ENCODE data around the gene NUP62.
A peak's percentile ranks its signal among the peaks of the same experiment; 100 is the strongest.
"Not testable (repeated sequence)": the region's sequence is repeated elsewhere in the genome, so short reads cannot be mapped to it uniquely, and the experiment has no call there.

Gene NUP62

DNA sequence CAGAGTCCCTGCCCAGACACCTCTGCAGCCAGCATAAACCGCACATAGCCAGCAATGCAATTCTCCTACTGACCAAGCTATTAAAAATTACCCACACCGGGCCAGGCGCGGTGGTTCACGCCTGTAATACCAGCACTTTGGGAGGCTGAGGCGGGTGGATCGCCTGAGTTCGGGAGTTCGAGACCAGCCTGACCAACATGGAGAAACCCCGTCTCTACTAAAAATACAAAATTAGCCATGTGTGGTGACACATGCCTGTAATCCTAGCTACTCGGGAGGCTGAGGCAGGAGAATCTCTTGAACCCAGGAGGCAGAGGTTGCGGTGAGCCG is 4.5 kb downstream of the NUP62 start:
- DNase-seq (ENCODE audit: low read depth) = not testable (repeated sequence)

DNA sequence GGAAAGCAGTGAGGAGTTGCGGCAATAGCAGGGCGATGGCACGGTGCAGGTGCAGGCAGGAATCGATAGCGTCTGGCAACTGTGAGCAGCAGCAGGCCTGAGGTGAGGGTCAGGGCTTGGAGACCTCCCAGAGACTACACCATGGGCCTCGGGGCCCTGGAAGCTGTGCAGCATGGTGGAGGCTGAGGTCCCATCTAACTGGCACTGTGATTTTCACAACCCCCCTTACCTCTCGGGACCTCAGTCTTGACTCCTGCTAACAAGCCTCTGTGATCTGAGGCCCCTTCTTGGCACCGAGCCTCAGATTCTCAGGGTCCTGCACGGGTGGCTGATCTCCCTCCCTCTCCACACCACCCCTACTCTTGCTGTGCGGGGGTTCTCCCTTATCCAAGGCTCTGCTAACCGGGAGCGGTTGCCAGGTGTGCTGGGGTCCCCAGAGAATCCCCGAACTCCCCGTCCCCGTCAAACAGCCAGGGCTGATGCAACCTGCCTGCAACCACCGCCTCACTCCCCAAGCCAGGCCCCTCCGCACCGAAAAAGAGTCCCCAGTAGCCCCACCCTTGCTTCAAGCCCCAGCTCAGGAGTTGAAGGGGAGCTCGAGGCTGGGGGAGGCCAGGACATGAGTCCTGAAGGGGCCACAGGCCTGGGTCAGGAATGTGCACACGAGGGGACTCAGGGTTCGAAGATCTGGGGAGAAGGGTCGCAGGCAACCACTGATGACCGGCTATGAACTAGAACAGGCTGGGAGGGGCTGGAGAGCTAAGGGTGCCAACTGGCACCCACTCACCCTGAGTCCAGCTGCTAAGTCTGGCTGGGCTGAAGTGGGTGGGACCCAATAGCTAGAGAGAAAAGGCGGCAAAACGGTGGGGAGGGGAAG is 5.1 kb downstream of the NUP62 start:
- DNase-seq (ENCODE audit: low read depth) = no peak

GRCh38 chr19:49923055-49924003 is 6.0 kb downstream of the NUP62 start:
- DNase-seq (ENCODE audit: low read depth) = no peak

DNA sequence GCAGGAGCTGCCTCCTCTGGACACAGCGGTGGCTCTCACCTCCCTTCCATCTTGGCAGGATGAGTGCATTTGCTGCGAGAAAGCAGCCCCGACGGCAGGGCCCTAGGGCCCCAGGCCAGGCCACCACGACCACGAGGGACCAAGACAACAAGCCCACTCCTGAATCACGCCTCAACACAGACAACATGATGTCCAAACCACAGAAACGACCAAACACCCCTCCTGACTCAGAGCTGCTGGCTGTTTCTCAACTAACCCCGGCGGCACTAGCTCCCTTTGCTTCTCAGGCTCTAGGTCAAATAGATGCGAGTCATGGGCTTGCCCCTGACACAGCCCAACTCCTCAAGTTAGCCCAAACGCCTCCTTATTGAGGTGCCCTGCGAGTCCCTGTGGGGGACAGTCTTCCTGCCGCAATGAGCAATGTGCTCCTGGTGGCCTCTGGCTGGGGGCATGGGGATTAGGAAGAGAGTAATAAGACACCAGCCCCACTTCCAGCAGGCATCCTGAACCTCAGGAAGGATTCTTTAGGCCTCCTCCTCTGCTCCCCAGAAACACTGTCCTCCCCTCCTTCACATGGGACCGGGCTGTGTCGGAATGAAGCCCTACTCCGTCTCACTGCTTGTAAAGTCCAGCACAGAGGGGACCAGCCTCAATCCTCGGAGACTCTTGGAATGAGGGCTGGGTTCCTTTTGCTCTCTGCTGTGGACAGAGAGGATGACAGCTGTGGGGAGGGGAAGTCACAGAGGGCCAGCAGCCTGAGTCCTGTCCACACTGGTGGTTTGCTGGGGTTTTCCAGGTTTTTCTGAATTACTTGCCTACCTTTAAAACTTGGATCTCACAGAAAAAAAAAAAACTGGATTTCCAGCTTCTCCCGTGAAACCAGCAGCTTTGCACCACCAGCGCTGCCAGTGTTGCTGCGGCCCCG is 7.2 kb downstream of the NUP62 start:
- peak; percentile 58 for DNase-seq (ENCODE audit: low read depth)

GRCh38 chr19:49920624-49921363 is 8.5 kb downstream of the NUP62 start:
- no peak for DNase-seq (ENCODE audit: low read depth)

GRCh38 chr19:49918089-49918488 is 11.2 kb downstream of the NUP62 start:
- DNase-seq (ENCODE audit: low read depth) = no peak

GRCh38 chr19:49916839-49917733 is 12.2 kb downstream of the NUP62 start:
- no peak for DNase-seq (ENCODE audit: low read depth)

GRCh38 chr19:49915271-49915670 is 14.0 kb downstream of the NUP62 start:
- no peak for DNase-seq (ENCODE audit: low read depth)

DNA sequence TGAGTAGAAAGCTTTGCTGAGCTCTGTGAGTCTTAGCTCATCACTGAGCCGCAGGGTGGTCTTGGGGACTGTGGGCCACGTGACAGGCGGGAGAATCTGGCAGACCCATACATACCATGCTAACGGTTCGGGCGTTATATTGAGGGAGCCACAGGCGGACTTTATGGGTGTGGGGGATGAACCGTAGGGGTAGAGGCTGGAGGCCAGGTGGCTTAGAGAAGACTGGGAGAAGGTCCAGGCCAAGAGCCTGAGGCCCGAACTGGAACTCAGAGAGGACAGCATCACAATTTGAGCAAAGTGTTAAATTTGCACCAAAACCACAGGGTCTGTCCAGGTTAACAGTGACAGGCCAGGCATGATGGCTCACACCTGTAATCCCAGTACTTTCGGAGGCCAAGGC is 15.6 kb downstream of the NUP62 start:
- no peak for DNase-seq (ENCODE audit: low read depth)

DNA sequence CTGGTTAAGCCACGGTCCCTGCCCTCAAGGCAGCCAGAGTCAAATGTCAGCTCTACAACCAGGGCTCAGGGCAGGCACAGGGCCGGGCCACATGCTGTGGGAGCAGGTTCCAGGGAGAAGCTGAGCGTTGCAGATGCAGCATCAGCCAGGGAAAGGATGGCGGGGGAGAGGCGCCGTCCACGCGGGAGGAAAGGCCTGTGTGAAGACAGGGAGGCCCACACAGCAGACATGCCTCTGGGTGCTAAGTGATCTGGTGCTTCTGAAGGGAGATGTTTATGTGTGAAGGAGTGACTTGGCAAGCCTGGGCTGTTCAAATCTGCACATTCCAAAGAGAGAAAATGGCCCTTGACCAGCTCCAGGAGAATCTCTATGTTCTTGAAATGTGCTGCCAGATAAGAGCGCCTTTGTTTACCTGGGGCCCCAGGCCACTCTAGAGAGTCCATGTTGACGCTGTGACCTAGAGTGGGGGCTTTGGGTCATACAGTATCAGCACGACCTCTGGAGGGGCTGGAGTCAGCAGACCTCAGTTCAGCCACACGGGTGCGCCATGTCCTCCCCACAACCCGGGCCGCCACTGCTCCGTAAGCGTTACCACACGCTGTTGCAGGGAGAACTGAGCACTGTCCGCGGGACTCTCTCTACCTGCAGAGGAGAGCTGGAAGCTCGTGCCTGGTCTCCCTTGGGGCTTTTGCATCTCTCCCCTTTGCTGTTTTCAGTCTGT is 16.2 kb downstream of the NUP62 start:
- no peak for DNase-seq (ENCODE audit: low read depth)

GRCh38 chr19:49911381-49912145 is 17.7 kb downstream of the NUP62 start:
- no peak for DNase-seq (ENCODE audit: low read depth)

GRCh38 chr19:49910179-49910578 is 19.1 kb downstream of the NUP62 start:
- DNase-seq (ENCODE audit: low read depth) = no peak

GRCh38 chr19:49908480-49909420 is 20.6 kb downstream of the NUP62 start:
- no peak for DNase-seq (ENCODE audit: low read depth)

DNA sequence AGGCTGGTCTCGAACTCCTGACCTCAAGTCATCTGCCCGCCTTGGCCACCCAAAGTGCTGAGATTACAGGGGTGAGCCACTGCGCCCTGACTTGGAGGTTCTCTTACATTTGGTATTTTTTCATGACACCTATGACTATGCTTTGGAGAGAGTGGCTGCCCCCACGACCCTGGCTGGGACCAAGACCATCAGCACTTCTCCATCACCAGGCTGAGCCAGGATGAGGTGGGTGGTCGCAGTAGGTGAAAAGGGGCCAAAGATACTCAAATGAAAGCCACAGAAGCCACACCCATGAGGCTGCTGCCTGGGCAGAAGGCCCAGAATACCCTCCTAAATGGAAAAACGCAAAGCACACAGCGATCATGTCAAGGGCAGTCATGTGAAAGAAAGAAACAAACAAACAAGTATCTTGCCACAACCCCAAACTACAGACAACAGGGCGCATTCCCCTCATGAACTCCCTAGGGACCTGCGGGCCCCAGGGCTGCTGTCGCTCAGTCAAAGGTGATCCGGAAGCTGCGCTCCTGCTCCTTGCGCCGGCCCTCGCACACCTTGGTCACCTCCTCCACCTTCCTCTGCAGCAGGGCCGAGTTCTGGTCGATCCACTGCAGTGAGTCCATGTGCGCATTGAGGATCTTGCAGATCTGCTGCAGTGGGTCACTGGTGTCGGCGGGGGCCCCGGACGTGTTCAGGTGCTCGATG is 21.4 kb downstream of the NUP62 start:
- no peak for DNase-seq (ENCODE audit: low read depth)

GRCh38 chr19:49906879-49907564 is 22.3 kb downstream of the NUP62 start:
- DNase-seq (ENCODE audit: low read depth) = no peak

GRCh38 chr19:49904136-49904535 is 25.2 kb downstream of the NUP62 start:
- DNase-seq (ENCODE audit: low read depth) = no peak
